Heart right ventricle (tissue), 16 donors: ENCODE data around the gene TNFRSF25. TPM values are rescaled to one million over a fixed set of nuclear protein-coding genes. Genes with fewer than 3 reads are reported as not detected.
"Not testable (repeated sequence)": the region's sequence is repeated elsewhere in the genome, so short reads cannot be mapped to it uniquely, and the experiment has no call there.

ENCODE experiments used
- ATAC-seq, 8 donors: fragments of 200-7000 bp; cut with Tn5 transposase; one replicate each; pipeline ENCODE4 v1.9.1; 2020; ENCODE audit warnings: mild to moderate bottlenecking in 8 of 8, moderate library complexity in 8 of 8, moderate number of reproducible peaks in 1 of 8
- DNase-seq, 2 donors: peaks; one replicate each; pipeline ENCODE4 v3.0.0-alpha.2; 2020
- H3K27ac ChIP-seq, 10 donors: fragments of 200-600 bp; sonication (generic) in 2 of 10; one replicate each; pipeline versions ENCODE4 v1.5.0 to v1.8.0; 2020 to 2022; ENCODE audit warnings: mild to moderate bottlenecking in 3 of 10
- H3K27me3 ChIP-seq, 7 donors: fragments of 200-600 bp; one replicate each; pipeline ENCODE4 v1.8.0; 2021 to 2022; ENCODE audit warnings: mild to moderate bottlenecking in 2 of 7
- H3K36me3 ChIP-seq, 9 donors: fragments of 200-600 bp; sonication (generic) in 1 of 9; one replicate each; pipeline versions ENCODE4 v1.5.0 to v1.8.0; 2020 to 2022; ENCODE audit warnings: mild to moderate bottlenecking in 2 of 9
- H3K4me1 ChIP-seq, 9 donors: fragments of 200-600 bp; sonication (generic) in 1 of 9; one replicate each; pipeline versions ENCODE4 v1.5.0 to v1.8.0; 2020 to 2022; ENCODE audit warnings: mild to moderate bottlenecking in 4 of 9
- H3K4me3 ChIP-seq, 10 donors: fragments of 200-600 bp; sonication (generic) in 2 of 10; one replicate each; pipeline versions ENCODE4 v1.5.0 to v1.8.0; 2020 to 2022; ENCODE audit warnings: mild to moderate bottlenecking in 7 of 10, moderate library complexity in 2 of 10
- H3K9me3 ChIP-seq, 11 donors: fragments of 200-600 bp in 10 of 11; sonication (generic) in 2 of 11; one replicate each; pipeline versions ENCODE4 v1.5.0 to v1.8.0; 2013 to 2022; ENCODE audit warnings: mild to moderate bottlenecking in 2 of 11, control low read depth in 1 of 11, moderate library complexity in 1 of 11
- WGBS, 2 donors: extraction: QIAGEN DNeasy Blood & Tissue Kit; methylation state at CpG; one replicate each; pipeline ENCODE4 v1.1.7; 2013; ENCODE audit warnings: inconsistent platforms in 1 of 2; 5-methylcytosine and 5-hydroxymethylcytosine counted together
- intact Hi-C, 10 donors: fragments of 100-400 bp; cut with DNase I; formaldehyde crosslinking; loops; one replicate each; pipeline versions ENCODE4 v1.11.1 to v1.14.2; 2022
- polyA plus RNA-seq, 2 donors: library from polyadenylated mRNA; stranded (reverse); fragments of 200-250 nt; gene quantifications; one replicate each; pipeline ENCODE4 v1.2.3, GENCODE V29; 2013
- total RNA-seq, 10 donors: library from RNA; stranded (reverse); fragmentation: NEBNext Ultra II Directional in 3 of 10; extraction: Animal tissue kit (Norgen Biotek cat#: 25700) in 3 of 10; gene quantifications; one replicate each; pipeline versions ENCODE4 v1.2.1 to v1.2.4, GENCODE V29; 2021 to 2023
- TF ChIP-seq, protein P1 (sequence below), 9 donors: fragments of 200-600 bp; sonication (generic) in 2 of 9; IDR thresholded peaks; one replicate each; pipeline versions ENCODE4 v1.5.0 to v1.8.0; 2021 to 2022; ENCODE audit warnings: antibody characterized with exemption in 9 of 9, mild to moderate bottlenecking in 5 of 9, moderate library complexity in 1 of 9
- donor health status: Arrhythmogenic right ventricular cardiomyopathy.
- donor health status: ischemic (EF 13 %, LVEDD 7.1; RV severe dilation, severe dysfunction).
- donor health status: healthy with polysubstance abuse.
- donor health status: DM: no; HTN: yes; CAD: no.
- donor health status: DM: no; HTN: no; CAD: no.
- donor health status: ischemic (EF 25% LVEDD 6.9; RV normal size, moderate dysfunction).
- donor health status: ischemic (EF 25% LVEDD 5.7; RV mildly dilated, moderate dysfunction).
- donor health status: healthy.
- donor health status: DM: yes; HTN: yes; CAD: no.
- donor health status: Ischemic cardiomyopathy.
- donor health status: ischemic (EF 35%, LVEDD 5.7; RV mildly dilated, moderate dysfunction).
- donor health status: nonischemic (EF 11% LVEDD 7.7; RV severe dilation, severe dysfunction).
- donor health status: DM: yes; HTN: yes; CAD: no.
- donor health status: PGD.
- donor health status: ischemic (EF 29% LVEDD 5.4; RV normal size, mild dysfunction).
- donor health status: nonischemic (EF 23%, LVEDD 6.1; RV moderate dilation, normal function).

The TNFRSF25 gene
- total and polyA plus RNA-seq, 12 donors, result 4.0 to 43.1 (median 7.3) TPM

DNA sequence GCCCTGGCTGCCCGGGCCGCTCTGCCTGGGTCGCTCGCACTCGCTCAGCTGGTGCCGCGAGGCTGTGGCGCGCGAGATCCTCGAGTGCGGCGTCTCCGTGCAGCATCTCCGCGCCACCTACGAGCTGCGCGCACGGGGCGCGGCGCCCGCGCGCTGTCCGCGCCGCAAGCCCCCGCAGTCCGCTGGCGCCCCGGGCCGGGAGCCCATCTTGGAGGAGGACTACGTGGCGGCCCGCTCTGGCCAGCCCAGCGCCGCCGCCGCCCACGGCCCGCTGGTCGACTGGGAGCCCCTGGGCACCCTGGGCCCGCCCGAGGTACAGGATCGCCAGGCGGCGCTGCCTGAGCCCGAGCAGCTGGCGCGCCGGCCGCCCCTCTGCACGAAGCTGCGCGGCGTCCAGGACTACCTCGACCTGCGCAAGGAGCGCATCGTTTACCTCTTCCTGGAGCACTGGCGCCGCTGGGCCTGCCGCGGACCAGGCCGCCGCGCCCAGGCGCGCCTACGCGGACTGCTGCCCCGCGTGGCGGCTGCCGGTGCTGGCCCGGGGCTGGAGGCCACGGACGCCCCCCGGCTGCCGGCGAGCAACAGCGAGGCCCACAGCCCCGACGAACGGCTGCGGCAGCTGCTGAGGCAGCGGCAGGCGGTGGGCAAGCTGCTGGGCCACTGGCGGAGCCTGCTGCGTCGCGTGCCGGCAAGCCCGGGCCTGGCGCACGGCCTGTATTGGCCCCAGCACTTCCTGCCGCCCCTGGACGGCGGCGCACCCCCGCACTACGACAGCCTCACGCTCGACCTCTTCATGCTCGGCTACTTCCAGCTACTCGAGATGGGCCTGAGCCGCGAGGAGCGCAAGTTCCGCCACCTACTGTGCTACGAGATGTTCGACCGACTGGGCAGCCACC lies 10.9 kb downstream of the TNFRSF25 start:
- TF ChIP-seq, protein P1, sequence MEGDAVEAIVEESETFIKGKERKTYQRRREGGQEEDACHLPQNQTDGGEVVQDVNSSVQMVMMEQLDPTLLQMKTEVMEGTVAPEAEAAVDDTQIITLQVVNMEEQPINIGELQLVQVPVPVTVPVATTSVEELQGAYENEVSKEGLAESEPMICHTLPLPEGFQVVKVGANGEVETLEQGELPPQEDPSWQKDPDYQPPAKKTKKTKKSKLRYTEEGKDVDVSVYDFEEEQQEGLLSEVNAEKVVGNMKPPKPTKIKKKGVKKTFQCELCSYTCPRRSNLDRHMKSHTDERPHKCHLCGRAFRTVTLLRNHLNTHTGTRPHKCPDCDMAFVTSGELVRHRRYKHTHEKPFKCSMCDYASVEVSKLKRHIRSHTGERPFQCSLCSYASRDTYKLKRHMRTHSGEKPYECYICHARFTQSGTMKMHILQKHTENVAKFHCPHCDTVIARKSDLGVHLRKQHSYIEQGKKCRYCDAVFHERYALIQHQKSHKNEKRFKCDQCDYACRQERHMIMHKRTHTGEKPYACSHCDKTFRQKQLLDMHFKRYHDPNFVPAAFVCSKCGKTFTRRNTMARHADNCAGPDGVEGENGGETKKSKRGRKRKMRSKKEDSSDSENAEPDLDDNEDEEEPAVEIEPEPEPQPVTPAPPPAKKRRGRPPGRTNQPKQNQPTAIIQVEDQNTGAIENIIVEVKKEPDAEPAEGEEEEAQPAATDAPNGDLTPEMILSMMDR (IDR thresholded peaks at IDR 0.05), result peak in 3 of 9 donors; percentile 9 to 29 (median 28)
- ATAC-seq (peak in 1 of 8 donors; percentile 32), DNase-seq (no peak)
- Histone ChIP-seq H3K36me3 (no peaks in the 10 kb centered on the region), H3K4me1 (peaks cover 0 to 15% (median 3%) of the 10 kb centered on the region in 9 donors), H3K27ac (no peak overlapping the region), H3K9me3 (no peaks in the 10 kb centered on the region), H3K4me3 (no peak overlapping the region), H3K27me3 (peaks cover 22 to 96% (median 79%) of the 10 kb centered on the region in 7 donors)
- intact Hi-C loops, result no loop called here
- WGBS, 2 donors, result 3 to 5% methylated on average over 99 to 115 of the region's 115 CpGs

DNA sequence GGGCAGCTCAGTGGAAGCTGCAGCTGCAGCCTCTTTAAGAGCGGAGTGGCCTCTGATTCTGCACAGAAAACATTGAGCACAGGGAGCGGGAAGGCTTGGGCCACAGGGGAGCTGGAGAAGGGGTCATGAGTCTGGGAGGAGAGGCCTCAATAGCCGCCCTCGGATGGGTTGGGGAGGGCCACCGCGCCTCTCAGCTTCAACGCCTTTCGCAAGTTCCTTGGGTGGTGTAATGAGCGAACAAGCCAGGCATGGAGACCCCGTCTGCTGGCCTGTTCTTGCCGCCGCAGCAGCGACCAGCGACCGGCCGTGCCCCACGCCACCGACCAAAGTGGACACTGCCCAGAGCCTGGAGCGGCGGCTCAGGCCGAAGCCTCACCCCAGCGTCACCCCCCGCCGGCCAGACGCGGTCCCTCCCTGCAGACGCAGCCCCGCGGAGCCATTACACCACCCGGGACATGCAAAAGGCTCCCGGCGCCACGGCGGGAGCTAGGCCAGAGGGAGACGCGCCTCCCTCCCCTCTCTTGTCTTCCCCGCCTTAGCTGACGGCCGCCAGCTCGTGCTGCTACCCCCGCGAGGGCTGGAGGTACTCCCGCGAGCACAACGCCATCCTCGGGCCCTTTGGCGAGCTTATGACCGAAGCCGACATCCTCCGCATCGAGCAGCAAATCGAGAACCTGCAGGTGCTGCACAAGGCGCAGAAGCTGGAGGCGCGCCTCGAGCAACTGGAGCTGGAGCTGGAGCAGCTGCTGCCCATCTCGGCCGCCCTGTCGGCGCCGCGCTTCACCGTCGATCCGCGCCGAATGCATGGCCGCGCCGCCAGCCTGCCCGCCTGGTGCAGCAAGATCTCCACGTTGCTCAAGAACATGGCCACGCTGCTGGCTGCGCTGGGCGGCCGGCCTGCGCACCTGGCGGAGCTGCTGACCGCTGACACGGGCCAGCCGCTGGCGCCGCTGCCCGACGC lies 11.8 kb downstream of the TNFRSF25 start:
- peak in 1 of 8 donors; percentile 19 for ATAC-seq

DNA sequence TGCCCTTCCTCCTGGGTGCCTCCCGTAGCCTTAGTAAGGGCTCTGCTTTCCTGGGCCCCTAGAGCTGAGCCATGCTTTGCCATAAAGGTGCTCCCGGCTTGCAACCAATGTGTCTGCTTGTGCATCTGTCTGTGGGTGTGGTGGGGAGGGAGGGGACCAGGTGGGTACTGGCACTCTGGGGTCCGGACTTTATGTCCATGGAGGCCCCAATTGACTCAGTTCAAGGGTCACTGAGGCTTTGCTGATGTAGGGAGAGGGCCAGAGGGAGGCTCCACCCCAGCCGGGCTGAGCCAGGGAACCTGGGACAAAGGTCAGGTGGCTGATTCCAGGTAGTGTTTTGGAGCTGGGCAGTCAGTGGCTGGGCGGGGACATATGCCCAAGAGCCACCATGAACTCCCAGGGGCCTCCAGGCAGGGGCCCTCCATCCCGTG lies 15.0 kb downstream of the TNFRSF25 start:
- no peak for ATAC-seq
- TF ChIP-seq, protein P1 (IDR thresholded peaks at IDR 0.05), result no peak
- no peak for DNase-seq
- H3K27ac ChIP-seq, result no peak overlapping the region
- H3K4me1 ChIP-seq, result peaks cover 3 to 33% (median 11%) of the 10 kb centered on the region in 9 donors
- intact Hi-C loops, result no loop called here
- peaks cover 41 to 100% (median 97%) of the 10 kb centered on the region in 7 donors for H3K27me3 ChIP-seq
- H3K4me3 ChIP-seq, result no peak overlapping the region
- H3K9me3 ChIP-seq, result no peaks in the 10 kb centered on the region
- WGBS, 2 donors, result 70 to 74% methylated on average over 6 of the region's 6 CpGs
- no peaks in the 10 kb centered on the region for H3K36me3 ChIP-seq

More for the DNA sequence above, 11.8 kb downstream of the TNFRSF25 start:
- H3K27ac ChIP-seq, H3K9me3 ChIP-seq, intact Hi-C loops, H3K4me3 ChIP-seq, DNase-seq, H3K36me3 ChIP-seq: not testable (repeated sequence)
- Histone ChIP-seq H3K27me3 (peaks cover 22 to 96% (median 87%) of the 10 kb centered on the region in 7 donors), H3K4me1 (peaks cover 0 to 13% (median 0%) of the 10 kb centered on the region in 9 donors)
- WGBS, 2 donors, result 10 to 13% methylated on average over 65 to 84 of the region's 85 CpGs

DNA sequence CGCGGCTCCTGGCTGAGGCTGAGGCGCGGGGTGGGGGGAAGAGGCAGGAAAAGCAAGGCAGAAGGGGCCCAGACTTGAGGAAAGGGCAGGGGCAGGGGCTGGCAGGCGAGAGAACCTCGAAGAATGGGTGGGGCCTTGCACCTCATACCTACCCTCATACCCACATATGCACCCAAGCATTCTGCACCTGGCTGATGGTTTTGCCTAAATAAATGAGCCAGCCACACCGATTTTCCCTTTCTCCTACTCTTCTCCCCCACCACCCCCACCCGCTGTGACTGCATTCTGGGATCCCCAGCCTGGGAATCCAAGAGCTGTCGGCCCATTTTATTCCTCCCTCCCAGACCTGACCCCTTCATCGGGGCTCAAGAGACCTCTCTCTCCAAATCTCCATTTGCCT lies 15.5 kb downstream of the TNFRSF25 start:
- intact Hi-C loops, result not testable (repeated sequence)
- 34 to 52% methylated on average over 10 of the region's 10 CpGs for WGBS, 2 donors

DNA sequence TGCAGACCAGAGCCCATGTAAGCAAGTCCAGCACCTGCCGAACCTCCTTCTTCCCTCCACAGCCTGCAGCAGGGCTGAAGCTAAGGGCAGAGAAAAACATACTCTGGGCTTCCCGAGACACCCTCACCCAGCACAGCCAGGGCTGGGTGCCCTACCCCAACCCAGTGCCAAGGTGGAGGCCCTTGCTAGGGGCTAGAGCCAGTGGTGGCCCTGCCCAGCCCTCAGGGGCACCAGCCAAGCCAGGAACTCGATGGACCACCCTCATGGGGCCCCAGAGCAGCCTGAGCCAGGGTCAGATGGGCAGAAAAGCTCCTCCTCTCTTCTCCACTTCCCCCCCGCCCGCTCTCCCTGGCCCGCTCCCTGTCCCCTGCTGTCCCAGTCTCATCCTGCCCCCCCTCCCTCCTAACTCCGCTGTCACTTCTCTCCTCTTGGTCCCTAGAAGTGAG lies 15.9 kb downstream of the TNFRSF25 start:
- WGBS, 2 donors, result 29 to 33% methylated on average over 7 of the region's 7 CpGs

More for the DNA sequence above, 15.5 kb downstream of the TNFRSF25 start:
- H3K27ac ChIP-seq, DNase-seq, H3K4me3 ChIP-seq, H3K9me3 ChIP-seq, ATAC-seq, H3K36me3 ChIP-seq: not testable (repeated sequence)
- Histone ChIP-seq H3K4me1 (peaks cover 3 to 31% (median 11%) of the 10 kb centered on the region in 9 donors), H3K27me3 (peaks cover 41 to 99% (median 94%) of the 10 kb centered on the region in 7 donors)

More for the DNA sequence above, 15.9 kb downstream of the TNFRSF25 start:
- TF ChIP-seq, protein P1 (IDR thresholded peaks at IDR 0.05), result no peak
- no peaks in the 10 kb centered on the region for H3K36me3 ChIP-seq
- no peak overlapping the region for H3K27ac ChIP-seq
- no peaks in the 10 kb centered on the region for H3K9me3 ChIP-seq
- no peak for ATAC-seq
- peaks cover 38 to 99% (median 94%) of the 10 kb centered on the region in 7 donors for H3K27me3 ChIP-seq
- intact Hi-C loops, result no loop called here
- H3K4me3 ChIP-seq, result no peak overlapping the region
- DNase-seq, result no peak
- H3K4me1 ChIP-seq, result peaks cover 3 to 29% (median 11%) of the 10 kb centered on the region in 9 donors
